MG63 (cell line): ENCODE data around the gene ITGA1. TPM values are rescaled to one million over a fixed set of nuclear protein-coding genes. Genes with fewer than 3 reads are reported as not detected.

ENCODE experiments used
- DNase-seq: peaks from one replicate; pipeline ENCODE4 v3.0.0-alpha.2; 2020
- H3K27me3 ChIP-seq: fragments of 250-450 bp; sonication (Bioruptor Pico); 2 replicates; pipeline ENCODE4 v1.5.1; 2020; ENCODE audit warnings: mild to moderate bottlenecking, moderate library complexity
- H3K36me3 ChIP-seq: fragments of 250-450 bp; sonication (Bioruptor Pico); 2 replicates; pipeline ENCODE4 v1.5.1; 2020; ENCODE audit warnings: mild to moderate bottlenecking, moderate library complexity
- H3K4me3 ChIP-seq: fragments of 250-450 bp; sonication (Bioruptor Pico); 2 replicates; pipeline ENCODE4 v1.5.1; 2020; ENCODE audit warnings: mild to moderate bottlenecking, moderate library complexity
- H3K9me3 ChIP-seq: fragments of 250-450 bp; sonication (Bioruptor Pico); 2 replicates; pipeline ENCODE4 v1.5.1; 2020; ENCODE audit warnings: mild to moderate bottlenecking, moderate library complexity
- total RNA-seq: library from RNA; depleted of rRNA; stranded (reverse); fragments of >200 nt; shearing (Covaris generic); gene quantifications from 2 replicates; pipeline ENCODE4 v1.2.3, GENCODE V29; 2014; ENCODE audit warnings: low replicate concordance; rRNA removed

ITGA1 gene
- total RNA-seq, 1 experiment from 2014 or later: 1.4 TPM

GRCh38 chr5:52996979-52997378, 209.3 kb downstream of the ITGA1 start:
- Histone ChIP-seq H3K9me3 (no peaks in the 10 kb centered on the region), H3K27me3 (no peaks in the 10 kb centered on the region), H3K4me3 (no peak overlapping the region), H3K36me3 (no peaks in the 10 kb centered on the region; the same call in 1 of the 2 replicates)
- no peak for DNase-seq

- Histone ChIP-seq H3K9me3 (no peaks in the 10 kb centered on the region), H3K4me3 (no peak overlapping the region), H3K27me3 (no peaks in the 10 kb centered on the region), H3K36me3 (no peaks in the 10 kb centered on the region; the same call in 1 of the 2 replicates)
- DNase-seq: no peak
Observed at GRCh38 chr5:52997424-52997823, 209.7 kb downstream of the ITGA1 start.

GRCh38 chr5:52998552-52999313, 211.0 kb downstream of the ITGA1 start:
- Histone ChIP-seq H3K9me3 (no peaks in the 10 kb centered on the region), H3K4me3 (no peak overlapping the region), H3K36me3 (no peaks in the 10 kb centered on the region; the same call in none of the 2 replicates), H3K27me3 (no peaks in the 10 kb centered on the region)
- DNase-seq: no peak

- no peaks in the 10 kb centered on the region; the same call in none of the 2 replicates for H3K36me3 ChIP-seq
Observed at GRCh38 chr5:52999344-52999949, 211.7 kb downstream of the ITGA1 start.

GRCh38 chr5:53001541-53001940, 213.8 kb downstream of the ITGA1 start:
- no peak for DNase-seq
- Histone ChIP-seq H3K9me3 (no peaks in the 10 kb centered on the region), H3K36me3 (no peaks in the 10 kb centered on the region; the same call in none of the 2 replicates), H3K4me3 (no peak overlapping the region), H3K27me3 (no peaks in the 10 kb centered on the region)

More at GRCh38 chr5:52999344-52999949, 211.7 kb downstream of the ITGA1 start:
- H3K4me3 ChIP-seq: no peak overlapping the region
- no peak for DNase-seq
- no peaks in the 10 kb centered on the region for H3K27me3 ChIP-seq
- H3K9me3 ChIP-seq: no peaks in the 10 kb centered on the region

GRCh38 chr5:53002491-53002890, 214.8 kb downstream of the ITGA1 start:
- H3K4me3 ChIP-seq: no peak overlapping the region
- DNase-seq: no peak
- H3K27me3 ChIP-seq: no peaks in the 10 kb centered on the region
- no peaks in the 10 kb centered on the region for H3K9me3 ChIP-seq
- no peaks in the 10 kb centered on the region; the same call in none of the 2 replicates for H3K36me3 ChIP-seq

DNA sequence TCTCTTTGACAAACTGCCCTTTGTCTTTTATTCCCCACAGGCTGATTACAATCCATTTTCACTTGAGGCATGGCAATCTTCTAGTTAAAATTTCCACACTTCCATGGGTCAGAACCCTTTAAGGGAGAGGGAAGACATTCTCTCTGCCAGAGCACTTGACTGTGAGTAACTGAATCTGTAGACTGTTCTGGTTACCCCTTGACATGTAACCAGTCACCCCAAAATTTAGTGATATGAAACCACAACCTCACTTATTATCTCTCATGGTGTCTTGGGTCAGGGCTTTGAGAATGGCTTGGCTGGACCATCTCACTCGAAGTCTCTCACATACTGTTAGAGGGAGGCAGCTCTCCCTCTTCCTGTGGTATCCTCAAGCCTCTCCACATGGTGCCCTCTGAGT, 215.4 kb downstream of the ITGA1 start:
- no peaks in the 10 kb centered on the region for H3K27me3 ChIP-seq
- no peaks in the 10 kb centered on the region; the same call in none of the 2 replicates for H3K36me3 ChIP-seq
- H3K9me3 ChIP-seq: no peaks in the 10 kb centered on the region
- no peak for DNase-seq
- no peak overlapping the region for H3K4me3 ChIP-seq

DNA sequence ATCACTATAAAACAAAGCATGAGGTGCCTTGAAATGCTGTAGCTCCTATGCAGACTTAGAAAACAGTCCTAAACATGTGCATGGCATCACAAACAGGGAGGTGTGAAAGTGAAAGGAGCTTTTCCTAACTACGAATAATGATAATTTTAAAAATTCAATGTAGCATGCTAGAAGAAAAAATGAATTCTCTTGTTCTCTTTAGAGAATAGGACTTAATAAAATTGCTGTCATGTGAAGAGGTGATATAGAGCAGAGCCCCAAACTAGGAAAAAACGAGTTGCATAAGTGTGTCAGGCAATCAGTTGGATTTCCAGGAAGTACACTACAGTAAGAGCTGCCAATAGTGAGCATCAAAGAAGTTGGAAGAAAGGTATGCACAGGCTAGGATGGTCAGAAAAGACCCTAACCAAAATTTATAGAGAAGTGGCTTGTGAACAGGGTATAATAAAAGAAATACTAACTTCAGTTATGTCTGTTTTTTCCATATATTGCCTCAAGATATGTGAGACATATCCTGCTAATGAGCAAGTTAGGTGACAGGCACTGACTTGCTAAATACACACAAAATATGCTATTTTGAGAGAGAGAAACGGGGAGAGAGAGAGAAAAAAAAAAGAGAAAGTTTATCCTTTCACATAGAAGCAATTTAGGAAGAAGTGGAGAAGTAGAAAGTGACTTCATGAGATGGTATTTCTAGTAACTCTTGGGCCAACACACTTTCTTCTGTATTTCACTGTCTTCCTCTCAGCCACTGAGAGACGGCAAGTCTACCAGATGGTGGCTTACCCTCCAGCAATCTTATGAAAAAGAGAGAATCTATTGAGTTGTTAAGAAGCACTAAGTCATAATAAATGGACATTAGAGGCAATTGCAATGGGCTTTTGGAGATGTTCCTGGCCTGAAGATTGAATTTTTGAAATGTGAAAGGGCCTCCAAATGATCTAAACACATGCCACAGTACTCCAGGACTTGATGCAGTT, 219.5 kb downstream of the ITGA1 start:
- no peaks in the 10 kb centered on the region for H3K27me3 ChIP-seq
- no peak for DNase-seq
- H3K4me3 ChIP-seq: no peak overlapping the region
- no peaks in the 10 kb centered on the region for H3K9me3 ChIP-seq
- H3K36me3 ChIP-seq: no peaks in the 10 kb centered on the region; the same call in 1 of the 2 replicates

GRCh38 chr5:53008751-53009150, 221.0 kb downstream of the ITGA1 start:
- Histone ChIP-seq H3K9me3 (no peaks in the 10 kb centered on the region), H3K27me3 (no peaks in the 10 kb centered on the region), H3K36me3 (no peaks in the 10 kb centered on the region), H3K4me3 (no peak overlapping the region)
- peak; percentile 48 for DNase-seq

Other genes with a start within 250 kb of the ITGA1 start
- 15.8 and 23.9 TPM in 2 replicates for gene PELO, start within 50 bp of the ITGA1 start, total RNA-seq
- gene ITGA2, start 201.4 kb downstream of the ITGA1 start, total RNA-seq: 0.95 and 2.6 TPM in 2 replicates